22Rv1 (cell line): ENCODE data around the gene C1orf174.

Experiments used
- H3K27ac ChIP-seq: fragments of 450-650 bp; 2 replicates; pipeline ENCODE4 v1.5.1; 2017
- ZFX ChIP-seq: fragments of 450-650 bp; IDR thresholded peaks from 2 replicates; pipeline ENCODE4 v1.6.1; 2017; ENCODE audit warnings: antibody characterized with exemption, borderline replicate concordance
- TF ChIP-seq, protein P1 (sequence below): fragments of 450-650 bp; IDR thresholded peaks from 2 replicates; pipeline ENCODE4 v1.5.1; 2017; ENCODE audit warnings: mild to moderate bottlenecking

The C1orf174 gene

DNA sequence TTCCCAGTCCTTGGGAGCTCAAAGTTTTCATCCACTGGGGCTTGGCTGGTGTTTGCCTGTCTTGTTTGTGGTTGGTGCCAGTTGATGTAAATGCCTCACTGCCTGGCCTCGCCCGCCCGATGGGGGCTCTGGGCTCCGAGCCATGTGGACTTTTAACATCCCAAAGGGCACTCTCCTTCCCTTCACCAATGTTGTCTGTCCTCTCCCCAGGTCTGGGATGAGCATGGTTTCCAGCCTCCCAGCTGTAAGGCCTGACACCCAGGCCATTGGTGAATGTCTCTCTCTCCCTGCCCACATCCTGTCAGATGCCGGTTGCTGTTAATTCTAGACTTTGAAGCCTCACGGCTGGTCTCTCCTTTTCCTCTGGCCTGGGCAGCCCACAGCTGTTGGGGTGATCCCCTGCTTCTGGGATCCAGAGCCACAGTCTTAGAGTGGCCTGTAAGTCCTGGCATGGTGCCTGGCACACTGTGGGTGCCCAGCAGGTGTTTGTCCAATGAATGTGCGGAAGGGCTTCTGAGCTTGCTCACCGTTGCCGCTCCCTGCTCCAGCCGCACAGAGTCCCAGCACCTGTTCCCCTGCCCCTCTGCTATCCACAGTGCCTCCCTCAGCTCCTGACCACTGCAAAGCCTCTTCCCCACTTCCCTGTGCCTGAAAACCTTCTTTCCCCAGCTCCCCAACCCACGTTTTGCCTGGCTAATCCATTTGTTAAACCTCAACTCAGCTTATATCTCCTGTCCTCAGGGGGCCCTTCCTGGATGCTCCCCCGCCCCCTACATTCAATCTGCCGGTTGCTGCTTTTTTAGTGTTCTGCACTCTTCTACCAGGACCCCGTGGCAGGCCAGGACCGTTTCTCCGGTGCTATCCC is 3.3 kb upstream of the C1orf174 start:
- H3K27ac ChIP-seq, result no peak overlapping the region
- TF ChIP-seq ZFX, result no peak
- TF ChIP-seq, protein P1, sequence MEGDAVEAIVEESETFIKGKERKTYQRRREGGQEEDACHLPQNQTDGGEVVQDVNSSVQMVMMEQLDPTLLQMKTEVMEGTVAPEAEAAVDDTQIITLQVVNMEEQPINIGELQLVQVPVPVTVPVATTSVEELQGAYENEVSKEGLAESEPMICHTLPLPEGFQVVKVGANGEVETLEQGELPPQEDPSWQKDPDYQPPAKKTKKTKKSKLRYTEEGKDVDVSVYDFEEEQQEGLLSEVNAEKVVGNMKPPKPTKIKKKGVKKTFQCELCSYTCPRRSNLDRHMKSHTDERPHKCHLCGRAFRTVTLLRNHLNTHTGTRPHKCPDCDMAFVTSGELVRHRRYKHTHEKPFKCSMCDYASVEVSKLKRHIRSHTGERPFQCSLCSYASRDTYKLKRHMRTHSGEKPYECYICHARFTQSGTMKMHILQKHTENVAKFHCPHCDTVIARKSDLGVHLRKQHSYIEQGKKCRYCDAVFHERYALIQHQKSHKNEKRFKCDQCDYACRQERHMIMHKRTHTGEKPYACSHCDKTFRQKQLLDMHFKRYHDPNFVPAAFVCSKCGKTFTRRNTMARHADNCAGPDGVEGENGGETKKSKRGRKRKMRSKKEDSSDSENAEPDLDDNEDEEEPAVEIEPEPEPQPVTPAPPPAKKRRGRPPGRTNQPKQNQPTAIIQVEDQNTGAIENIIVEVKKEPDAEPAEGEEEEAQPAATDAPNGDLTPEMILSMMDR, result no peak

DNA sequence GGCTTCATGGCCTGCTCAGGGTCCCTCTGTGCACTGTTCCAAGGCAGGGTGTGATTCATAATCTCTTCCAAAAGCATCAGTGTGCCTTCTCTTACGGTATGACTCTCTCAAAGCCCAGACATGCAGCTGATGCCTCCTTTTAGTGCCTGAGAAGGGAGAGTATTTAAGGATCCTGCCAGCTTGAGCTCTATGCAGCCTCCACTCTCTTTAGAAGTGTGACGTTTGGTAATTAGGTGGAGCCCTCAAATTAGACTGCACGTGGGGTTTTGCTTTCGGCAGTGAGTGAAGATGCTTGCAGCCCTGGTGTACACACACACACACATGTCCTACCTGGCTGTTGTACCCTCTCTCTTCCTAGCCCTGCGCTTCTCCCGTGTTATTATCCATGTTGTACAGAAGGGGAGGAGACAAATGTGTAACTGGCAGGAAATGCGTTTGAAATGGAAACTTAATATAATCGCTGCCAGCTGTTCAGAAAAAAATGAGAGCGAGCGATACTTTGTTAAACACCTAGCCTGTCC is 2.6 kb upstream of the C1orf174 start:
- TF ChIP-seq ZFX, result no peak
- TF ChIP-seq, protein P1, result no peak
- H3K27ac ChIP-seq, result no peak overlapping the region

DNA sequence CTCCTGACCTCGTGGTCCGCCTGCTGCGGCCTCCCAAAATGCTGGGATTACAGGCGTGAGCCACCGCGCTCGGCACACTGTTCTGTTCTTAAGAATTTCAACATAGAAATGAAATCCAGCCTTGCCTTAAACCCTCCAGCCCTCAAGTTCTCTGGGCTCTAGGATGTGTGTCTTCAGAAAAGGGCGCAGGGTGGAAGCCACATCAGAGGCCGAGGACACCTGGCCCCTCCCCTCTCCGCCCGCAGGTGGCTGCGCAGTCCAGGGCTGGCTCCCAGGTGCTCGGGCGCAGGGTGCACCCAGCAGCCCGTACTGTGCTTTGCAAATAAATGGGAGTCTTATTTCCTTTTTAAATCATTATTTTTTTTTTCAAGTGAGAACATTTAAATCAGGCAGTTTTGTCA is 2.0 kb upstream of the C1orf174 start:
- H3K27ac ChIP-seq, result no peak overlapping the region
- no peak for TF ChIP-seq ZFX
- TF ChIP-seq, protein P1, result no peak

DNA sequence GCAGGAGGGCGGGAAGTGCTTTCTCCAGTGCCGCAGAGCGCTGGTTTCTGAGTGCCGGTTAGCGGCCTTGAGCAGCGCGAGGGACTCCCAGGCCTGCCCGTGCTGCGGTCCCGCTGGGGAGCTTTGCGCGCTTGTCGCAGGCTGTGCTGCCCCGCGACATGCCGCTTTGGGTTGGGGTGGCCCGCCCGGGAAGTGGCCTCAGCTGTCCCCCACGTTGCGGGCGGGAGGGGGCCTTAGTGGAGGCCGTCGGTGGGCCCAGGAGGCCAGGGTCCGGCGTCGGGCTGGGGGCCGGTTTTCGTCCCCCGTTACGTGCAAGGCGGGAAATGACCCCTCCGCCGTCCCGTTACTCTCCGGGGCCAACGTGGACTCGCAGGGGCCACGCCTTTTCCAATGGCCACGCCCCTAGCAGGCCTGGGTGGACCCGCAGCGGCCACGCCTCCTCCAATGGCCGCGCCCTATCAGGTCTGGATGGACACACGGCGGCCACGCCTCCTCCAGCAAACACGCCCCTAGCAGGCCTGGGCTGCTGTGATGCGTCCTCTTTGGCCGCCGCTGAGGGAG is 977 bp upstream of the C1orf174 start:
- peak overlapping the region; percentile 98 for H3K27ac ChIP-seq
- no peak for TF ChIP-seq ZFX
- TF ChIP-seq, protein P1, result no peak

DNA sequence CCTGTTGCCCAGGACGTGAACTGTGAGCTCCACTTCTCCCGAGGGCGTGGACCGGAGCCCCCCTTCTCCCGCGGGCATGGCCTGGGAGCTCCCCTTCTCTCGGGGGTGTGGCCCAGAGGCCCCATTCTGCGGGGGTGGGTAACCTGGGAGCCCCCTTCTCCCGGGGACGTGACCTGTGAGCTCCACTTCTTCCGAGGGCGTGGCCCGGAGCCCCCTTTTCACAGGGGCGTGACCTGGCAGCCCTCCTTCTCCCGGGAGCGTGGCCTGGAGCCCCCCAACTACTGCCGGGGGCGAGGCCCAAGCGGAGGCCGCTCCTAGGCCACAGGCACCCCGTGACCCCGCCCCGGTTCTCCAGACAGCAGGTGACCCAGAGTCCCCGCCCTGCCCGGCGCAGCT is 320 bp downstream of the C1orf174 start:
- TF ChIP-seq ZFX, result no peak
- TF ChIP-seq, protein P1, result 0 out of 2 replicates have a peak, but pooled peaks have one; percentile 10
- peak overlapping the region; percentile 98 for H3K27ac ChIP-seq

DNA sequence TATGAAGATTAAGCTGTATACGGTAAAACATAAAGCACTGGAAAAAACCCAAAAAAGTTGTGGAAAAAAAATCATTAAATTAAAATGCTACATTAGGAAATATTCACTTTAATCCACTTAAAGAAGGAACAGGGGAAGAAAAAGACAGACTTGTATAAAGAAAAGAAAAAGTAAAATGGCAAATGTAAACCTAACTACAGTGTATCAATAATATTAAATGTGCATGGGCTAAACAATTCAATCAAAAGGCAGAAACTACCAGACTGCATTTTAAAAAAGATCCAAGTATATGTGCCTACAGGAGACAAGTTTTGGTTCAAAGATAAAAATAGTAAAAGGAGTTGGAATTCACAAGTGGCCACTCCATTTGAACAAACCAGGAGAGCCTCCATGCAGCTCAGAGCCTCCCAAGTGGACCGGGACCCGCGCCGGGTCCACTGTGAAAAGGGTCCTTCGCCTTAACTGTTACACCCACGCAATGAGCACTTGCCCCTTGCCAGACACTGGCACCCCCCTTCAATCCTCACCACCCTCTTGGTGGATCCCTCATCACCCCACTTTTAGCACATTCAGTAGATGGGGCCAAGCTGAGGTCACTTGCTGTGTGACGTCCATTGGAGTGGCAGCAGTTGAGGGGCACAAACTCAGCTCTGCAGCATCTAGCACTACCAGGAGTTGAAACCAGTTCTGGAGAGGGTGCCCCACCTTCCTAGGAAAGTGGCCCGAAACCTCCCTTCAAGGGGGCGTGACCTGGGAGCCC is 898 bp downstream of the C1orf174 start:
- no peak for TF ChIP-seq ZFX
- TF ChIP-seq, protein P1, result no peak
- peak overlapping the region; percentile 98 for H3K27ac ChIP-seq
